HepG2 (cell line): ENCODE measurements around the gene FAM89B.

ENCODE experiments used
- CEBPB ChIP-seq: IDR thresholded peaks from 2 replicates; pipeline ENCODE4 v1.6.1; 2011; ENCODE audit warnings: low read depth, low read length, improper control_type of control experiment, borderline replicate concordance
- KDM5A ChIP-seq: fragments of 200-600 bp; sonication (generic); IDR thresholded peaks from 2 replicates; pipeline ENCODE4 v1.7.0; 2018; ENCODE audit warnings: antibody characterized with exemption, mild to moderate bottlenecking, low read length, borderline replicate concordance
- KDM6A ChIP-seq: IDR thresholded peaks from 2 replicates; pipeline ENCODE4 v1.6.1; 2016; ENCODE audit warnings: low read depth
- SAP130 ChIP-seq: IDR thresholded peaks from 2 replicates; pipeline ENCODE4 v1.6.1; 2016; ENCODE audit warnings: low read depth
- ZBTB20 ChIP-seq: sonication (generic); formaldehyde crosslinking; IDR thresholded peaks from 2 replicates; pipeline ENCODE4 v1.8.1; 2023; ENCODE audit warnings: missing genetic modification reagents, low read depth, mild to moderate bottlenecking, borderline replicate concordance
- ZNF33A ChIP-seq: sonication (generic); formaldehyde crosslinking; IDR thresholded peaks from 2 replicates; pipeline ENCODE4 v1.5.1; 2020; ENCODE audit warnings: missing genetic modification reagents, mild to moderate bottlenecking, moderate library complexity, borderline replicate concordance

GRCh38 chr11:65559535-65559934 is 12.8 kb upstream of the FAM89B start:
- TF ChIP-seq CEBPB (no peak), ZBTB20 (CRISPR knock-in tag) (no peak), KDM6A (no peak), KDM5A (no peak), SAP130 (CRISPR knock-in tag) (no peak), ZNF33A (CRISPR knock-in tag) (no peak)
